Tibial nerve (tissue), 4 donors: ENCODE measurements around the gene GDA. TPM values are rescaled to one million over a fixed set of nuclear protein-coding genes. Genes with fewer than 3 reads are reported as not detected.

Experiments
- DNase-seq, 2 donors: peaks; one replicate each; pipeline ENCODE4 v3.0.0-alpha.2; 2019; ENCODE audit warnings: low spot score in 2 of 2
- H3K27ac ChIP-seq, 4 donors: fragments of 200-600 bp; sonication (generic) in 3 of 4; one replicate each; pipeline ENCODE4 v1.5.1; 2017 to 2019; ENCODE audit warnings: mild to moderate bottlenecking in 1 of 4
- H3K27me3 ChIP-seq, 2 donors: fragments of 200-600 bp; sonication (generic) in 1 of 2; one replicate each; pipeline versions ENCODE4 v1.5.1 to v1.6.0; 2017 to 2019
- H3K36me3 ChIP-seq, 3 donors: fragments of 200-600 bp; sonication (generic); one replicate each; pipeline ENCODE4 v1.5.1; 2018 to 2019
- H3K4me1 ChIP-seq, 4 donors: fragments of 200-600 bp; sonication (generic) in 3 of 4; one replicate each; pipeline ENCODE4 v1.5.1; 2017 to 2019
- H3K4me3 ChIP-seq, 4 donors: fragments of 200-600 bp; sonication (generic) in 3 of 4; one replicate each; pipeline ENCODE4 v1.5.1; 2017 to 2019; ENCODE audit warnings: mild to moderate bottlenecking in 1 of 4, moderate library complexity in 1 of 4
- H3K9me3 ChIP-seq, 4 donors: fragments of 200-600 bp; sonication (generic) in 3 of 4; one replicate each; pipeline ENCODE4 v1.5.1; 2017 to 2019
- CTCF ChIP-seq, 5 experiments: fragments of 200-600 bp in 3 of 5; fragments of 450-650 bp in 2 of 5; sonication (generic) in 3 of 5; IDR thresholded peaks; one replicate each; pipeline ENCODE4 v1.5.1; 2016 to 2019; ENCODE audit warnings: antibody characterized with exemption in 5 of 5, mild to moderate bottlenecking in 3 of 5, moderate library complexity in 2 of 5
- EP300 ChIP-seq, 2 donors: sonication (generic); formaldehyde crosslinking; IDR thresholded peaks; one replicate each; pipeline ENCODE4 v1.6.1; 2017; ENCODE audit warnings: antibody characterized with exemption in 2 of 2, mild to moderate bottlenecking in 1 of 2
- POLR2A ChIP-seq, 2 donors: fragments of 450-650 bp; IDR thresholded peaks; one replicate each; pipeline ENCODE4 v1.6.1; 2017; ENCODE audit warnings: antibody characterized with exemption in 2 of 2, mild to moderate bottlenecking in 2 of 2, moderate library complexity in 2 of 2
- WGBS, 2 donors: methylation state at CpG; one replicate each; pipeline ENCODE4 v1.1.5; 2018; 5-methylcytosine and 5-hydroxymethylcytosine counted together
- total RNA-seq, 4 donors: library from RNA; depleted of rRNA; stranded (reverse); fragments of >200 nt; gene quantifications; one replicate each; pipeline ENCODE4 v1.1.0, GENCODE V29; 2016

GDA gene
- total RNA-seq, 4 donors from 2014 or later: 1.0 to 1.3 TPM; not detected in 2

- Histone ChIP-seq H3K4me3 (no peak overlapping the region), H3K36me3 (no peaks in the 10 kb centered on the region), H3K27me3 (no peaks in the 10 kb centered on the region), H3K27ac (no peak overlapping the region), H3K4me1 (no peaks in the 10 kb centered on the region), H3K9me3 (no peaks in the 10 kb centered on the region)
- TF ChIP-seq EP300 (IDR thresholded peaks at IDR 0.05) (no peak), CTCF (IDR thresholded peaks at IDR 0.05) (no peak), POLR2A (IDR thresholded peaks at IDR 0.05) (no peak)
- 76 to 78% methylated on average over 3 of the region's 3 CpGs for WGBS, 2 donors
- DNase-seq: no peak
Measured at GRCh38 chr9:72228282-72228681, 79.0 kb downstream of the GDA start.

GRCh38 chr9:72232778-72233177 is 83.5 kb downstream of the GDA start:
- Histone ChIP-seq H3K36me3 (no peaks in the 10 kb centered on the region), H3K27me3 (no peaks in the 10 kb centered on the region), H3K4me1 (no peaks in the 10 kb centered on the region), H3K9me3 (no peaks in the 10 kb centered on the region), H3K4me3 (no peak overlapping the region), H3K27ac (no peak overlapping the region)
- 78 to 81% methylated on average over 3 of the region's 3 CpGs for WGBS, 2 donors
- TF ChIP-seq EP300 (IDR thresholded peaks at IDR 0.05): no peak
- no peak for TF ChIP-seq POLR2A (IDR thresholded peaks at IDR 0.05)
- TF ChIP-seq CTCF (IDR thresholded peaks at IDR 0.05): no peak
- DNase-seq: no peak

GRCh38 chr9:72247549-72247948 is 98.3 kb downstream of the GDA start:
- 67 to 79% methylated on average over 3 of the region's 3 CpGs for WGBS, 2 donors
- no peak for DNase-seq

GRCh38 chr9:72251589-72251988 is 102.3 kb downstream of the GDA start:
- no peaks in the 10 kb centered on the region for H3K9me3 ChIP-seq
- 91 to 94% methylated on average over 1 of the region's 1 CpG for WGBS, 2 donors
- no peaks in the 10 kb centered on the region for H3K36me3 ChIP-seq
- H3K27ac ChIP-seq: no peak overlapping the region
- no peak overlapping the region for H3K4me3 ChIP-seq
- H3K27me3 ChIP-seq: no peaks in the 10 kb centered on the region
- no peak for DNase-seq
- no peaks in the 10 kb centered on the region for H3K4me1 ChIP-seq
- TF ChIP-seq EP300 (IDR thresholded peaks at IDR 0.05) (no peak), CTCF (IDR thresholded peaks at IDR 0.05) (no peak), POLR2A (IDR thresholded peaks at IDR 0.05) (no peak)

More at GRCh38 chr9:72247549-72247948, 98.3 kb downstream of the GDA start:
- Histone ChIP-seq H3K27me3 (no peaks in the 10 kb centered on the region), H3K9me3 (no peaks in the 10 kb centered on the region), H3K4me1 (no peaks in the 10 kb centered on the region), H3K36me3 (no peaks in the 10 kb centered on the region), H3K4me3 (no peak overlapping the region), H3K27ac (no peak overlapping the region)
- TF ChIP-seq POLR2A (IDR thresholded peaks at IDR 0.05): no peak
- no peak for TF ChIP-seq EP300 (IDR thresholded peaks at IDR 0.05)
- no peak for TF ChIP-seq CTCF (IDR thresholded peaks at IDR 0.05)

- TF ChIP-seq CTCF (IDR thresholded peaks at IDR 0.05) (no peak), POLR2A (IDR thresholded peaks at IDR 0.05) (no peak), EP300 (IDR thresholded peaks at IDR 0.05) (no peak)
- Histone ChIP-seq H3K27me3 (no peaks in the 10 kb centered on the region), H3K9me3 (no peaks in the 10 kb centered on the region), H3K27ac (no peak overlapping the region), H3K4me1 (no peaks in the 10 kb centered on the region), H3K36me3 (no peaks in the 10 kb centered on the region), H3K4me3 (no peak overlapping the region)
- WGBS, 2 donors: 61 to 72% methylated on average over 3 of the region's 3 CpGs
- no peak for DNase-seq
Measured at GRCh38 chr9:72254901-72255545, 105.8 kb downstream of the GDA start.
